K562 (cell line): ENCODE measurements around the gene SPATC1L. TPM values are rescaled to one million over a fixed set of nuclear protein-coding genes. Genes with fewer than 3 reads are reported as not detected.

ENCODE experiments used
- ATAC-seq: fragments of 200-7000 bp; cut with Tn5 transposase; 3 replicates; pipeline ENCODE4 v1.9.1; 2020; ENCODE audit warnings: moderate library complexity
- BruUV-seq: library from RNA; stranded (reverse); fragments of 400-500 nt; replicated peaks from 2 replicates; lab custom pipeline; 2021; lab: Mats Ljungman, UMichigan
- CTCF ChIA-PET: fragments of 300-600 bp; formaldehyde crosslinking; extraction: SDS; loops from one replicate; lab custom pipeline; 2021; ENCODE audit warnings: low intra/inter-chr PET ratio; lab: Yijun Ruan, JAX
- POLR2A ChIA-PET: fragments of 300-600, 350-650 bp; sonication (Branson Sonifier 250); formaldehyde crosslinking; extraction: SDS; loops from one replicate; lab custom pipeline; 2021; ENCODE audit warnings: antibody characterized with exemption, inconsistent platforms; lab: Yijun Ruan, JAX
- DNase-seq, 4 experiments: peaks; one replicate each; pipeline versions ENCODE4 v3.0.0 to v3.0.0-alpha.2; 2011 to 2018; ENCODE audit warnings: low spot score in 3 of 4, mixed read lengths in 3 of 4; ENCODE audit errors: extremely low read depth in 1 of 4
- FAIRE-seq: peaks from 2 replicates; lab custom pipeline; 2011; peaks lifted over from hg19 to GRCh38; lab: Jason Lieb, UNC
- H2AFZ ChIP-seq: 2 replicates; pipeline ENCODE4 v1.6.0; 2011; ENCODE audit warnings: low read depth, low read length, control low read depth, inconsistent platforms
- H3K27ac ChIP-seq: fragments of 200-600 bp; 3 replicates; pipeline ENCODE4 v1.8.0; 2011; ENCODE audit warnings: low read depth, mild to moderate bottlenecking, control low read depth, inconsistent platforms, low read length, moderate library complexity, mixed read lengths; ENCODE audit errors: extremely low read depth
- H3K27me3 ChIP-seq, 2 experiments: fragments of 300-600 bp in 1 of 2; 2 replicates in 1 of 2; 3 replicates in 1 of 2; pipeline versions ENCODE4 v1.6.0 to v1.8.0; 2011; ENCODE audit warnings: inconsistent platforms in 2 of 2, low read length in 2 of 2, mild to moderate bottlenecking in 1 of 2, mixed read lengths in 1 of 2, moderate library complexity in 1 of 2; ENCODE audit not compliant: control insufficient read depth in 2 of 2, insufficient read depth in 2 of 2
- H3K36me3 ChIP-seq: fragments of 300-600 bp; 3 replicates; pipeline ENCODE4 v1.8.0; 2011; ENCODE audit warnings: mild to moderate bottlenecking, low read length, inconsistent platforms; ENCODE audit not compliant: control insufficient read depth, insufficient read depth
- H3K4me1 ChIP-seq, 2 experiments: fragments of 200-600 bp in 1 of 2; replicated peaks in 1 of 2; 2 replicates in 1 of 2; 3 replicates in 1 of 2; pipeline versions ENCODE4 v1.5.1 to v1.8.0; 2011; ENCODE audit warnings: inconsistent platforms in 2 of 2, low read length in 2 of 2, mild to moderate bottlenecking in 1 of 2, mixed read lengths in 1 of 2, moderate library complexity in 1 of 2; ENCODE audit not compliant: control insufficient read depth in 2 of 2, insufficient read depth in 2 of 2
- H3K4me2 ChIP-seq: 2 replicates; pipeline ENCODE4 v1.6.1; 2011; ENCODE audit warnings: low read length, control low read depth, inconsistent platforms, mixed read lengths; ENCODE audit not compliant: insufficient read depth
- H3K4me3 ChIP-seq: fragments of 200-600 bp; sonication (generic), shearing (Covaris generic); 2 replicates; pipeline ENCODE4 v1.5.1; 2016; ENCODE audit warnings: control low read depth, inconsistent platforms
- H3K79me2 ChIP-seq: fragments of 200-600 bp; 3 replicates; pipeline ENCODE4 v1.8.0; 2011; ENCODE audit warnings: low read length, inconsistent platforms; ENCODE audit not compliant: control insufficient read depth, insufficient read depth
- H3K9ac ChIP-seq, 2 experiments: 2 replicates each; pipeline versions ENCODE4 v1.6.0 to v1.6.1; 2011; ENCODE audit warnings: low read depth in 2 of 2, low read length in 2 of 2, control low read depth in 1 of 2, inconsistent platforms in 1 of 2, mild to moderate bottlenecking in 1 of 2, mixed read lengths in 1 of 2; ENCODE audit not compliant: insufficient read depth in 1 of 2
- H3K9me1 ChIP-seq: one replicate; pipeline ENCODE4 v1.6.0; 2011; ENCODE audit warnings: inconsistent platforms, mild to moderate bottlenecking, low read length, moderate library complexity; ENCODE audit not compliant: control insufficient read depth, insufficient read depth
- H3K9me3 ChIP-seq: replicated peaks from 2 replicates; pipeline ENCODE4 v1.5.1; 2011; ENCODE audit warnings: low read depth, low read length, inconsistent platforms; ENCODE audit not compliant: control insufficient read depth, insufficient read depth
- H4K20me1 ChIP-seq: replicated peaks from 2 replicates; pipeline ENCODE4 v1.6.1; 2011; ENCODE audit warnings: low read length, inconsistent platforms, mixed read lengths; ENCODE audit not compliant: control insufficient read depth, insufficient read depth
- CC2D1A ChIP-seq: fragments of 450-650 bp; IDR thresholded peaks from 2 replicates; pipeline ENCODE4 v1.6.1; 2017; ENCODE audit warnings: mild to moderate bottlenecking
- HDAC6 ChIP-seq: IDR thresholded peaks from 2 replicates; pipeline ENCODE4 v1.6.1; 2012; ENCODE audit warnings: low read depth, mild to moderate bottlenecking, control low read depth, inconsistent platforms, low read length, moderate library complexity
- ZEB2 ChIP-seq: fragments of 450-650 bp; IDR thresholded peaks from 2 replicates; pipeline ENCODE4 v1.6.1; 2016
- ZNF324 ChIP-seq: fragments of 250-450 bp; sonication (Bioruptor Pico); IDR thresholded peaks from 2 replicates; pipeline ENCODE4 v1.4.0; 2020; ENCODE audit warnings: mild to moderate bottlenecking
- WGBS: fragments of 100-300 bp; shearing (Covaris generic); methylation state at CpG from one replicate; pipeline ENCODE4 v1.1.6; 2016; ENCODE audit warnings: low coverage, mixed read lengths; ENCODE audit not compliant: insufficient coverage; ENCODE audit errors: missing lambda C conversion rate; 5-methylcytosine and 5-hydroxymethylcytosine counted together
- in situ Hi-C: fragments of 300-500 bp; cut with MboI; formaldehyde crosslinking; loops from 4 replicates; pipeline ENCODE4 v1.15.0; 2018; ENCODE audit warnings: inconsistent platforms, mixed read lengths
- intact Hi-C: fragments of 100-400 bp; cut with micrococcal nuclease; formaldehyde crosslinking; loops from 2 replicates; pipeline ENCODE4 v1.14.2; 2022
- polyA plus RNA-seq, 8 experiments: library from polyadenylated mRNA; depleted of rRNA in 4 of 8; stranded (reverse) in 5 of 8; unstranded in 3 of 8; fragments of >200 nt; fragmentation: Nextera tagmentation in 2 of 8; fragmentation: Illumina TruSeq in 1 of 8; extraction: Ambion mirVana in 2 of 8; extraction: Trizol in 1 of 8; gene quantifications; 2 replicates each; pipeline versions ENCODE4 v1.2.1 to v1.2.3, GENCODE V29; 2011 to 2014; ENCODE audit warnings: inconsistent platforms in 1 of 8, missing spikeins in 1 of 8
- total RNA-seq, 7 experiments: library from RNA; depleted of rRNA in 6 of 7; stranded (reverse); fragments of >200 nt in 6 of 7; fragmentation: Illumina TruSeq in 2 of 7; extraction: Trizol in 2 of 7; gene quantifications; 2 replicates each; pipeline versions ENCODE4 v1.2.1 to v1.2.3, GENCODE V29; 2011 to 2021; ENCODE audit warnings: low replicate concordance in 1 of 7

SPATC1L gene
- total and polyA plus RNA-seq, 9 of the 15 experiments (the other 6 are each of a cell fraction or from before 2014, with no cell fraction given): 0.14 to 121 (median 34.0) TPM; not detected in 1

- H2AFZ ChIP-seq: no peak overlapping the region
- no peaks in the 10 kb centered on the region for H3K79me2 ChIP-seq
- intact Hi-C loops: no loop called here
- H3K9ac ChIP-seq: no peak overlapping the region
- FAIRE-seq: no peak
- under 1% methylated on average over 21 of the region's 24 CpGs for WGBS
- no peak overlapping the region for H3K4me3 ChIP-seq
- H4K20me1 ChIP-seq: no peaks in the 10 kb centered on the region; the same call in 1 of the 2 replicates
- no peak overlapping the region for H3K27ac ChIP-seq
- H3K36me3 ChIP-seq: no peaks in the 10 kb centered on the region
- no peaks in the 10 kb centered on the region for H3K9me1 ChIP-seq
- peaks cover 26 to 80% of the 10 kb centered on the region in 2 experiments; a peak in 4 of 5 replicates for H3K27me3 ChIP-seq
- H3K4me2 ChIP-seq: no peak overlapping the region
- H3K4me1 ChIP-seq: peaks cover 0 to 62% of the 10 kb centered on the region in 2 experiments; a peak in 2 of 5 replicates
- no peak for DNase-seq
- BruUV-seq: no TSS peak
- POLR2A ChIA-PET: interaction anchor here (0.7 to 1.7 kb wide), 3 partner anchors 12 to 68 kb away, joined by 3 to 8 read pairs (median 3); no protein-coding TSS in a partner anchor
- H3K9me3 ChIP-seq: no peaks in the 10 kb centered on the region; the same call in 1 of the 2 replicates
- no peak for ATAC-seq
- CTCF ChIA-PET: no interaction called here
- TF ChIP-seq CC2D1A (no peak), ZEB2 (no peak), ZNF324 (CRISPR knock-in tag) (no peak), HDAC6 (no peak)
- TF ChIP-seq, all 486 proteins: peak for 0
- in situ Hi-C loops: no loop called here
These were observed 67.3 kb downstream of the SPATC1L start for GRCh38 chr21:46116776-46117585.
